ENCODE measurements around the gene KCNIP1. TPM values are rescaled to one million over a fixed set of nuclear protein-coding genes. Genes with fewer than 3 reads are reported as not detected.

KCNIP1 gene
- total and polyA plus RNA-seq, 2 of the 8 experiments (the other 6 are each of a cell fraction or from before 2014, with no cell fraction given), result 0.52 to 0.83 TPM

DNA sequence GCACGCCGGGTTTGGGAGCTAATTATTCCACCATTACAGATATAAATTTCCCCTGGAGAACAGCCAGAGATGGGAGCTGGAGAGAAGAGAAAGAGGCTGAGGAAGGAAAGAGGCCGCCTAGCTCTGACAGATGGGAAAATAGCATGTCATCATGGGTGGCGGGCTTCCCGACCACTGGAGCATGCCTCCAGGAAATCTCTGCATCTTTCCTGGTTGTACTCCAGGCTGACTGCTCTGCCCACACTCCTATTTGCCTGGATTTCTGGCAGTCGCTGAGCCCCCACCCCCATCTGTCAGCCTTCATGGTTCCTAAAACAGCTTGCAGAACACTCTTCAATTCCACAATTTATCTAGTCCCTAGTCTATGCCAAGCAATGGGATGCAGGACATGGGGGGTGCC lies 265.4 kb downstream of the KCNIP1 start:
- Histone ChIP-seq H2BK12ac (ENCODE audit: low read depth, low read length) (peak overlapping the region; percentile 90; the same call in 1 of the 2 replicates), H3K4ac (replicated peaks; ENCODE audit: insufficient read length, low read depth, low read length) (peak overlapping the region; percentile 58), H3K79me1 (ENCODE audit: low read depth, low read length) (no peaks in the 10 kb centered on the region), H4K91ac (replicated peaks; ENCODE audit: insufficient read length, low read length) (peak overlapping the region; percentile 69), H3K56ac (replicated peaks; ENCODE audit: insufficient read length, low read depth, low read length) (no peak overlapping the region), H3K18ac (ENCODE audit: extremely low read depth, low read length) (peak overlapping the region; percentile 29; the same call in 1 of the 2 replicates), H3K9ac (replicated peaks in 1 of 4; ENCODE audit: extremely low read depth in 1 of 4, low read depth in 3 of 4, low read length in 3 of 4) (no peak overlapping the region), H4K20me1 (replicated peaks in 1 of 2; ENCODE audit: control insufficient read depth in 1 of 2, insufficient read depth in 2 of 2, low read length in 2 of 2) (no peaks in the 10 kb centered on the region), H2AK5ac (ENCODE audit: low read depth, low read length) (no peak overlapping the region), H3K23ac (ENCODE audit: insufficient read length) (no peak overlapping the region), H2BK15ac (ENCODE audit: low read length) (no peak overlapping the region), H3K27me3 (replicated peaks in 1 of 4; ENCODE audit: control insufficient read depth in 3 of 4, extremely low read depth in 1 of 4, insufficient read depth in 3 of 4, low read length in 3 of 4) (no peaks in the 10 kb centered on the region; a peak in 1 of 7 replicates), H2AFZ (ENCODE audit: low read length) (no peak overlapping the region), H4K5ac (ENCODE audit: insufficient read length, low read depth, low read length) (no peak overlapping the region), H3K23me2 (ENCODE audit: low read depth, low read length) (peaks cover 2% of the 10 kb centered on the region; the same call in 1 of the 2 replicates), H4K8ac (ENCODE audit: extremely low read depth, insufficient read depth, low read length) (no peak overlapping the region), H3K4me3 (ENCODE audit: extremely low read depth in 1 of 4, insufficient read depth in 2 of 4, low read depth in 3 of 4, low read length in 4 of 4) (no peak overlapping the region), H3K79me2 (ENCODE audit: control insufficient read depth in 1 of 2, insufficient read depth in 2 of 2, low read length in 2 of 2) (no peaks in the 10 kb centered on the region), H2BK20ac (ENCODE audit: low read length) (peak overlapping the region; percentile 100; the same call in 1 of the 2 replicates), H2BK5ac (ENCODE audit: low read depth, low read length) (peak overlapping the region; percentile 87; the same call in 1 of the 2 replicates), H3K9me3 (ENCODE audit: insufficient read depth in 2 of 2, low read depth in 1 of 2, low read length in 1 of 2) (no peaks in the 10 kb centered on the region), H2BK120ac (replicated peaks; ENCODE audit: low read depth, low read length) (peak overlapping the region; percentile 80), H3K27ac (ENCODE audit: low read depth, low read length) (no peak overlapping the region), H3K36me3 (ENCODE audit: control insufficient read depth in 2 of 4, insufficient read depth in 4 of 4, low read length in 3 of 4) (no peaks in the 10 kb centered on the region), H3K4me2 (ENCODE audit: insufficient read depth in 1 of 2, low read depth in 2 of 2, low read length in 2 of 2) (no peak overlapping the region), H3K4me1 (replicated peaks in 1 of 4; ENCODE audit: control insufficient read depth in 3 of 4, insufficient read depth in 4 of 4, low read length in 3 of 4) (peaks cover 4 to 16% (median 11%) of the 10 kb centered on the region in 4 experiments), H3K14ac (ENCODE audit: insufficient read length) (no peak overlapping the region)
- ChIA-PET CTCF (ENCODE audit: partially characterized antibody) (interaction anchor here (0.8 to 7.6 kb wide), 19 partner anchors 9 to 135 kb away, joined by 3 to 151 read pairs (median 5); partner anchors contain the start of gene GABRP), POLR2A (ENCODE audit: partially characterized antibody) (interaction anchor here (0.8 to 6.5 kb wide), 7 partner anchors 8 to 619 kb away, joined by 3 to 82 read pairs (median 8); no protein-coding TSS in a partner anchor)
- no peak for TF ChIP-seq CREB1 (IDR thresholded peaks at IDR 0.05)
- TF ChIP-seq SP2 (IDR thresholded peaks at IDR 0.05; ENCODE audit: low read length), result no peak
- TF ChIP-seq SP1 (IDR thresholded peaks at IDR 0.05; ENCODE audit: low read depth, low read length), result no peak
- TF ChIP-seq ASH2L (IDR thresholded peaks at IDR 0.05; ENCODE audit: low read length), result no peak
- 75% methylated on average over 6 of the region's 6 CpGs; no CpG with 5 or more reads in 1 of the 2 experiments for WGBS, 2 experiments (ENCODE audit: extremely low coverage in 1 of 2, insufficient coverage in 1 of 2, insufficient read length in 1 of 2, insufficient replicate concordance in 2 of 2, low coverage in 1 of 2, low lambda C conversion rate in 2 of 2, missing lambda C conversion rate in 1 of 2)
- DNase-seq (ENCODE audit: low read depth in 1 of 2, low spot score in 2 of 2) (no peak), FAIRE-seq (no peak)

Data from H1 (cell line).